ENCODE results near the gene CRY1.

GRCh38 chr12:107086314-107086713, 7.0 kb downstream of the CRY1 start:
- no peak for TF ChIP-seq TAF1 (IDR thresholded peaks at IDR 0.05; ENCODE audit: borderline replicate concordance, insufficient read depth, low read length)
- no peak for TF ChIP-seq REST (IDR thresholded peaks at IDR 0.05; ENCODE audit: insufficient read depth in 1 of 2, low read depth in 2 of 2, low read length in 2 of 2)
- no peak for TF ChIP-seq SIN3A (IDR thresholded peaks at IDR 0.05; ENCODE audit: borderline replicate concordance, insufficient read depth, low read length)
- no peak for TF ChIP-seq POLR2AphosphoS5 (IDR thresholded peaks at IDR 0.05; ENCODE audit: low read depth, low read length)
- no peak for TF ChIP-seq FOXP2 (optimal IDR thresholded peaks at IDR 0.05; ENCODE audit: borderline replicate concordance, extremely low read depth, extremely low read length, insufficient read depth)

Data from PFSK-1 (cell line).